Astrocyte (in vitro differentiated cells and primary cell): ENCODE measurements around the gene BBS9.

Experiments used
- EZH2 ChIP-seq: IDR thresholded peaks from 2 replicates; pipeline ENCODE4 v1.6.1; 2012; ENCODE audit warnings: mild to moderate bottlenecking, low read length, inconsistent platforms; ENCODE audit not compliant: insufficient read depth
- TF ChIP-seq, protein P1 (sequence below): IDR thresholded peaks from 2 replicates; pipeline ENCODE4 v1.5.1; 2011; ENCODE audit warnings: low read depth, mild to moderate bottlenecking, inconsistent platforms, low read length, moderate library complexity; ENCODE audit not compliant: insufficient read depth

- TF ChIP-seq, protein P1, sequence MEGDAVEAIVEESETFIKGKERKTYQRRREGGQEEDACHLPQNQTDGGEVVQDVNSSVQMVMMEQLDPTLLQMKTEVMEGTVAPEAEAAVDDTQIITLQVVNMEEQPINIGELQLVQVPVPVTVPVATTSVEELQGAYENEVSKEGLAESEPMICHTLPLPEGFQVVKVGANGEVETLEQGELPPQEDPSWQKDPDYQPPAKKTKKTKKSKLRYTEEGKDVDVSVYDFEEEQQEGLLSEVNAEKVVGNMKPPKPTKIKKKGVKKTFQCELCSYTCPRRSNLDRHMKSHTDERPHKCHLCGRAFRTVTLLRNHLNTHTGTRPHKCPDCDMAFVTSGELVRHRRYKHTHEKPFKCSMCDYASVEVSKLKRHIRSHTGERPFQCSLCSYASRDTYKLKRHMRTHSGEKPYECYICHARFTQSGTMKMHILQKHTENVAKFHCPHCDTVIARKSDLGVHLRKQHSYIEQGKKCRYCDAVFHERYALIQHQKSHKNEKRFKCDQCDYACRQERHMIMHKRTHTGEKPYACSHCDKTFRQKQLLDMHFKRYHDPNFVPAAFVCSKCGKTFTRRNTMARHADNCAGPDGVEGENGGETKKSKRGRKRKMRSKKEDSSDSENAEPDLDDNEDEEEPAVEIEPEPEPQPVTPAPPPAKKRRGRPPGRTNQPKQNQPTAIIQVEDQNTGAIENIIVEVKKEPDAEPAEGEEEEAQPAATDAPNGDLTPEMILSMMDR: no peak
- TF ChIP-seq EZH2: no peak
Observed at GRCh38 chr7:33642312-33642711, 512.9 kb downstream of the BBS9 start.
